Esophagus muscularis mucosa (tissue), 4 donors: Measurements from ENCODE around the gene ATF7IP. TPM values are rescaled to one million over a fixed set of nuclear protein-coding genes. Genes with fewer than 3 reads are reported as not detected.

Source experiments
- DNase-seq: peaks from one replicate; pipeline ENCODE4 v3.0.0-alpha.2; 2017; ENCODE audit errors: extremely low spot score
- H3K27ac ChIP-seq, 4 donors: fragments of 200-600 bp; sonication (generic); replicated peaks in 1 of 4; 1 replicate in 3 of 4; 2 replicates in 1 of 4; pipeline ENCODE4 v1.5.1; 2016 to 2019; ENCODE audit warnings: mild to moderate bottlenecking in 1 of 4
- H3K27me3 ChIP-seq, 4 donors: fragments of 200-600 bp; sonication (generic); one replicate each; pipeline versions ENCODE4 v1.5.1 to v1.6.0; 2016 to 2019
- H3K36me3 ChIP-seq, 4 donors: fragments of 200-600 bp; sonication (generic); one replicate each; pipeline ENCODE4 v1.5.1; 2016 to 2019
- H3K4me1 ChIP-seq, 4 donors: fragments of 200-600 bp; sonication (generic); one replicate each; pipeline ENCODE4 v1.5.1; 2016 to 2019
- H3K4me3 ChIP-seq, 4 donors: fragments of 200-600 bp; sonication (generic); 1 replicate in 2 of 4; 2 replicates in 2 of 4; pipeline ENCODE4 v1.5.1; 2016 to 2019; ENCODE audit warnings: mild to moderate bottlenecking in 4 of 4, moderate library complexity in 1 of 4
- H3K9me3 ChIP-seq, 4 donors: fragments of 200-600 bp; sonication (generic); 1 replicate in 3 of 4; 2 replicates in 1 of 4; pipeline ENCODE4 v1.5.1; 2016 to 2019
- CTCF ChIP-seq, 3 experiments: fragments of 200-600 bp in 2 of 3; fragments of 450-650 bp in 1 of 3; sonication (generic) in 2 of 3; IDR thresholded peaks; one replicate each; pipeline ENCODE4 v1.5.1; 2017 to 2019; ENCODE audit warnings: antibody characterized with exemption in 3 of 3, mild to moderate bottlenecking in 2 of 3, moderate library complexity in 1 of 3
- EP300 ChIP-seq: sonication (generic); formaldehyde crosslinking; IDR thresholded peaks from one replicate; pipeline ENCODE4 v1.6.1; 2017; ENCODE audit warnings: antibody characterized with exemption
- POLR2A ChIP-seq: fragments of 450-650 bp; IDR thresholded peaks from one replicate; pipeline ENCODE4 v1.6.1; 2017; ENCODE audit warnings: antibody characterized with exemption, moderate library complexity, mild to moderate bottlenecking, low read depth
- POLR2AphosphoS5 ChIP-seq, 2 donors: sonication (generic); formaldehyde crosslinking; IDR thresholded peaks; one replicate each; pipeline ENCODE4 v1.6.1; 2017; ENCODE audit warnings: antibody characterized with exemption in 2 of 2
- WGBS: methylation state at CpG from one replicate; pipeline ENCODE4 v1.1.5; 2018; 5-methylcytosine and 5-hydroxymethylcytosine counted together
- intact Hi-C: fragments of 100-400 bp; cut with DNase I; formaldehyde crosslinking; loops from one replicate; pipeline ENCODE4 v1.15.1; 2023
- total RNA-seq, 4 donors: library from RNA; depleted of rRNA; stranded (reverse); fragments of >200 nt; gene quantifications; one replicate each; pipeline versions ENCODE4 v1.1.0 to v1.2.1, GENCODE V29; 2016

The ATF7IP gene
- total RNA-seq, 4 donors from 2014 or later, result 26.8 to 43.2 (median 32.8) TPM

GRCh38 chr12:14514946-14515345 is 149.5 kb downstream of the ATF7IP start:
- Histone ChIP-seq H3K9me3 (no peaks in the 10 kb centered on the region), H3K27ac (no peak overlapping the region), H3K36me3 (peaks cover 0 to 4% (median under 1%) of the 10 kb centered on the region in 4 donors), H3K4me3 (no peak overlapping the region), H3K4me1 (no peaks in the 10 kb centered on the region), H3K27me3 (no peaks in the 10 kb centered on the region)
- TF ChIP-seq POLR2A, result no peak
- no peak for TF ChIP-seq POLR2AphosphoS5 (IDR thresholded peaks at IDR 0.05)
- TF ChIP-seq CTCF (IDR thresholded peaks at IDR 0.05), result no peak
- TF ChIP-seq EP300, result no peak
- no peak for DNase-seq
- intact Hi-C loops, result no loop called here
- WGBS, result 70% methylated on average over 1 of the region's 1 CpG

GRCh38 chr12:14521822-14522221 is 156.3 kb downstream of the ATF7IP start:
- TF ChIP-seq EP300 (no peak), POLR2AphosphoS5 (IDR thresholded peaks at IDR 0.05) (no peak), CTCF (IDR thresholded peaks at IDR 0.05) (no peak), POLR2A (no peak)
- H3K36me3 ChIP-seq, result peaks cover 0 to 4% (median 0%) of the 10 kb centered on the region in 4 donors
- H3K27ac ChIP-seq, result no peak overlapping the region
- intact Hi-C loops, result no loop called here
- H3K9me3 ChIP-seq, result peaks cover 0 to 35% (median 16%) of the 10 kb centered on the region in 4 donors
- no peak for DNase-seq
- H3K4me3 ChIP-seq, result no peak overlapping the region
- H3K4me1 ChIP-seq, result no peaks in the 10 kb centered on the region
- no peaks in the 10 kb centered on the region for H3K27me3 ChIP-seq

- TF ChIP-seq POLR2A (no peak), CTCF (IDR thresholded peaks at IDR 0.05) (no peak), EP300 (no peak), POLR2AphosphoS5 (IDR thresholded peaks at IDR 0.05) (no peak)
Measured at GRCh38 chr12:14525964-14526363, 160.5 kb downstream of the ATF7IP start.

GRCh38 chr12:14532152-14532551 is 166.7 kb downstream of the ATF7IP start:
- WGBS, result 87% methylated on average over 8 of the region's 10 CpGs

More at GRCh38 chr12:14525964-14526363, 160.5 kb downstream of the ATF7IP start:
- 92% methylated on average over 2 of the region's 2 CpGs for WGBS
- no peak overlapping the region for H3K27ac ChIP-seq
- H3K27me3 ChIP-seq, result no peaks in the 10 kb centered on the region
- H3K4me1 ChIP-seq, result no peaks in the 10 kb centered on the region
- intact Hi-C loops, result no loop called here
- H3K4me3 ChIP-seq, result no peak overlapping the region
- peaks cover 0 to 30% (median 15%) of the 10 kb centered on the region in 4 donors for H3K9me3 ChIP-seq
- DNase-seq, result no peak
- H3K36me3 ChIP-seq, result no peaks in the 10 kb centered on the region

More at GRCh38 chr12:14532152-14532551, 166.7 kb downstream of the ATF7IP start:
- no peak for TF ChIP-seq CTCF (IDR thresholded peaks at IDR 0.05)
- TF ChIP-seq POLR2A, result no peak
- no peak for TF ChIP-seq POLR2AphosphoS5 (IDR thresholded peaks at IDR 0.05)
- no peak for TF ChIP-seq EP300
- peak; percentile 86 for DNase-seq
- H3K4me1 ChIP-seq, result no peaks in the 10 kb centered on the region
- peaks cover 0 to 26% (median 3%) of the 10 kb centered on the region in 4 donors for H3K36me3 ChIP-seq
- H3K27me3 ChIP-seq, result no peaks in the 10 kb centered on the region
- no peak overlapping the region for H3K27ac ChIP-seq
- intact Hi-C loops, result no loop called here
- H3K9me3 ChIP-seq, result no peaks in the 10 kb centered on the region
- no peak overlapping the region for H3K4me3 ChIP-seq
